HG03469 (cell line): ENCODE data around the gene SLC27A6.

Experiments
- ATAC-seq: cut with Tn5 transposase; IDR thresholded peaks from one replicate; pipeline ENCODE4 v1.9.1; 2021; ENCODE audit warnings: mild to moderate bottlenecking, moderate library complexity, moderate number of reproducible peaks; ENCODE audit not compliant: unreplicated experiment

The SLC27A6 gene

DNA sequence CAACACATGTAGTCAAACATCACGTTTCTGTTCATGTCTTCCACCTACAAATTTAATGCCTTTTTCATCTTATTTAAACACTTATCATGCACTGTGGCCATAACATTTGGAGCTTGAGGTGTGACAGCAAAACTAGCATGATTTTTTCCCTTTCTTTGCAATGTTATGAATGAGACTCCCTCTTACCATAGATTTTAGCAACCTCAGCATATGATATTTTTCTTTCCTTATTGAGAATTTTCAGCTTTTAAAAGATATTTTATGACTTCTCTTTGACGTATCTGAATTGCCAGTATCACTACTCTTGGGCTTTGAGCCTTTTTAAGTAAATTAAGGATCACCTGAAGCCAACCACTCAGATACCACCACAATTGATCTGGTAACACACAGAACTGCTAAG lies 96.6 kb downstream of the SLC27A6 start:
- no peak for ATAC-seq

GRCh38 chr5:129063483-129064113 lies 98.3 kb downstream of the SLC27A6 start:
- ATAC-seq = no peak

DNA sequence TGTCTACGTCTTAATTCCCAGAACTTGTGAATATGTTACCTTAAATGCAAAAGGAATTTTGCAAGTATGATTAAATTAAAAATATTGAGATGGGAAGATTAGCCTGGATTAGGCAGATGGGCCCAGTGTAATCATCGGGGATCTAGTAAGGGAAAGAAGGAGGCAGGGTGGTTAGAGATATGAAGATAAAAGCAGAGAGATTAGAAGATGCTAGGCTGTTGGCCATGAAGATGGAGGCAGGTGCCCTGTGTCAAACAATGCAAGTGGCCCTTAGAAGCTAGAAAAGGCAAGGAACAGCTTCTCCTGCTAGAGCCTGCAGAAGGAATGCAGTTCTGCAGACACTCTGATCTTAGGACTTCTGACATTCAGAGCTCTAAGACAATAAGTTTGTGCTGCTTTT lies 100.4 kb downstream of the SLC27A6 start:
- ATAC-seq = no peak

- no peak for ATAC-seq
Observed at GRCh38 chr5:129067745-129068144, 102.5 kb downstream of the SLC27A6 start.

DNA sequence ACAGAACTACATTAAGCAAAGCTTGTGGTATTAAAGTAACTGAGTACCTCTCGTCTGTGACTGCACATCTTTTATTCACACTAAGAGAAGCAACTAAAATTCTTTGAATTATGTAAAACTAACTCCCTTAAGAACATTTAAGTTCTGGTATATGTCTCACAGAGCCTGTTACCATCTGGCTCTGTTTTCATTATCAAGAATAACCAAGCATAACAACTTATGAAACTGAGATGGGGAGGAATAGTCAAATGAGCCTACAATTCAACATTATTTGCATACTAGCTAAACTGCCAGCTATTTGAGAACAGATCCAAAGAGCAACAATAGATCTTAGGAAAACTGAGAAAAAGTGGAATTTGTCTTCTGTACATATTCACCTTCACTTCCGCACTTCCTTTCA lies 104.0 kb downstream of the SLC27A6 start:
- no peak for ATAC-seq

- no peak for ATAC-seq
Observed at GRCh38 chr5:129073111-129073510, 107.8 kb downstream of the SLC27A6 start.

DNA sequence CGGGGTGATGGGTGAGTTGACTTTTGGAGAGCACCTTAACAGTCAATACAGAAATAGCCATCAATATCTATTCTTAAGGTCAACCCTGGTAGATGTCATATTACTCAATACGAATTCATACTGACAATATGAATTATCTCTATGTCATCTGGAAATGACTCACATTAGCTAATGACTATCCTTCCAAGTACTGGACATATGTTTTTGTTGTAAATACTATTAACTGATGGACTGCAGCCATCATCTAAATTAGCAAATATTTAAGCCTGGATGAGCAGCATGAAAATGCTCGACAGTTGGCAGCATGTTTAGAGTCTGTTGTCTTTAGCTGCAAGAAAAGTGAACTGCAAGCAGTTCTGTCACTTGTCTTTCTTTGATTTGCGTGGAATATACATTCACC lies 109.6 kb downstream of the SLC27A6 start:
- ATAC-seq = no peak

GRCh38 chr5:129077433-129078075 lies 112.3 kb downstream of the SLC27A6 start:
- ATAC-seq = no peak

DNA sequence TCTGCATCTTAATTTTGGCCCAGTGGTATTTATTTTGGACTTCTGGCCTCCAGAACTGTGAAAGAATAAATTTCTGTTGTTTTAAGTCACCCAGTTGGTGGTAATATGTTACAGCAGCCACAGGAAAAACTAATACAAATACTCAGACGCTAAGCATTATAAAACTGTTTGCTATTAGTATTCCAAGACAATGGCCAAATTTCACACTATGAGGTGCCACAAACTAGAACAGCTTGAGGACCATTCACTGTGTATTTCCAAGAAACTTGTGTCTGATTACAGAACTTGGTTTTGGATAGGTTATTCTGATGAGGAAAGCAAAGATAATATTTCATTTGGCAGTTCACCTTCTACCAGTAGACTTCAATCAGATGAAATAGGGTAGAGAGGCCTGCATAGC lies 113.0 kb downstream of the SLC27A6 start:
- no peak for ATAC-seq

- ATAC-seq = no peak
Observed at GRCh38 chr5:129078660-129079059, 113.4 kb downstream of the SLC27A6 start.

- ATAC-seq = no peak
Observed at GRCh38 chr5:129079496-129079895, 114.2 kb downstream of the SLC27A6 start.

- no peak for ATAC-seq
Observed at GRCh38 chr5:129080766-129081165, 115.5 kb downstream of the SLC27A6 start.

- no peak for ATAC-seq
Observed at GRCh38 chr5:129082225-129083136, 117.2 kb downstream of the SLC27A6 start.
